Measurements from ENCODE around the gene ODAD2. TPM values are rescaled to one million over a fixed set of nuclear protein-coding genes. Genes with fewer than 3 reads are reported as not detected.
"Not testable (repeated sequence)": the region's sequence is repeated elsewhere in the genome, so short reads cannot be mapped to it uniquely, and the experiment has no call there.

The ODAD2 gene
- total RNA-seq, 2 experiments from 2014 or later = not detected

- Mint-ChIP-seq H3K4me3 (peak overlapping the region; percentile 91), H3K36me3 (ENCODE audit: low read depth) (no peaks in the 10 kb centered on the region), H3K27ac (no peak overlapping the region), H3K4me1 (ENCODE audit: low read depth) (peaks cover 16% of the 10 kb centered on the region), H3K27me3 (peaks cover 63% of the 10 kb centered on the region), H3K9me3 (no peaks in the 10 kb centered on the region)
- TF ChIP-seq CTCF (IDR thresholded peaks at IDR 0.05) = no peak
- H3K4me1 ChIP-seq (ENCODE audit: insufficient read depth, low read length) = peaks cover 11% of the 10 kb centered on the region
- H3K36me3 ChIP-seq (ENCODE audit: insufficient read depth, low read length) = no peaks in the 10 kb centered on the region
- DNase-seq (peak in 7 of 14 experiments; percentile 2 to 35 (median 5)), ATAC-seq (ENCODE audit: poor library complexity) (peak; percentile 46)
- H3K9me3 ChIP-seq (ENCODE audit: control insufficient read depth in 1 of 2, insufficient read depth in 1 of 2, low read length in 2 of 2) = no peaks in the 10 kb centered on the region
- intact Hi-C loops (cut with DNase I, micrococcal nuclease) = no loop called here
- ChIA-PET CTCF (no interaction called here), POLR2A (no interaction called here)
- peaks cover 24 to 49% of the 10 kb centered on the region in 2 experiments for H3K27me3 ChIP-seq (ENCODE audit: control insufficient read depth in 1 of 2, insufficient read depth in 2 of 2, low read length in 2 of 2)
- no peak overlapping the region for H3K27ac ChIP-seq (ENCODE audit: low read depth in 1 of 2, low read length in 2 of 2)
- H3K4me3 ChIP-seq (ENCODE audit: low read length) = peak overlapping the region; percentile 54
Measured at GRCh38 chr10:27998178-27998953, 513 bp downstream of the ODAD2 start.

DNA sequence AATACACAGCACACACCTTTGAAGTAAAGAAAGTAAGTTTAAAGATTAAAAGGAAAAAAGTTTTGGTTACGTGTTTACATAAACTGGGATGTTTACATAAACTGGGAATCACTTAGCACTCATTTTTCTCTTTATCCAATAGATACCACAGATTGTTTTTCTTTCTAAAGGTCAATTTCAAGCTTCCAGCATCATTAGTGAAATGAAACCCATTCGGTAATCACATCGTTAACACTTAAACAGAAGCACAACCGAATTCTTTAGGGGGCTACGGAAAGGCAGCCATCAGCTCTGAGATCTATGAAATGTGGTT, 1.1 kb downstream of the ODAD2 start:
- H3K4me1 ChIP-seq (ENCODE audit: insufficient read depth, low read length) = peaks cover 11% of the 10 kb centered on the region
- no peaks in the 10 kb centered on the region for H3K9me3 ChIP-seq (ENCODE audit: control insufficient read depth in 1 of 2, insufficient read depth in 1 of 2, low read length in 2 of 2)
- Mint-ChIP-seq H3K4me1 (ENCODE audit: low read depth) (peaks cover 16% of the 10 kb centered on the region), H3K27ac (no peak overlapping the region), H3K36me3 (ENCODE audit: low read depth) (no peaks in the 10 kb centered on the region), H3K4me3 (peak overlapping the region; percentile 91), H3K27me3 (peaks cover 59% of the 10 kb centered on the region), H3K9me3 (no peaks in the 10 kb centered on the region)
- peak overlapping the region; percentile 54 for H3K4me3 ChIP-seq (ENCODE audit: low read length)
- no peaks in the 10 kb centered on the region for H3K36me3 ChIP-seq (ENCODE audit: insufficient read depth, low read length)
- TF ChIP-seq CTCF (IDR thresholded peaks at IDR 0.05) = no peak
- no peak for DNase-seq
- ChIA-PET POLR2A (no interaction called here), CTCF (no interaction called here)
- ATAC-seq (ENCODE audit: poor library complexity) = no peak
- peaks cover 24 to 43% of the 10 kb centered on the region in 2 experiments for H3K27me3 ChIP-seq (ENCODE audit: control insufficient read depth in 1 of 2, insufficient read depth in 2 of 2, low read length in 2 of 2)
- intact Hi-C loops (cut with DNase I, micrococcal nuclease) = no loop called here
- H3K27ac ChIP-seq (ENCODE audit: low read depth in 1 of 2, low read length in 2 of 2) = no peak overlapping the region

DNA sequence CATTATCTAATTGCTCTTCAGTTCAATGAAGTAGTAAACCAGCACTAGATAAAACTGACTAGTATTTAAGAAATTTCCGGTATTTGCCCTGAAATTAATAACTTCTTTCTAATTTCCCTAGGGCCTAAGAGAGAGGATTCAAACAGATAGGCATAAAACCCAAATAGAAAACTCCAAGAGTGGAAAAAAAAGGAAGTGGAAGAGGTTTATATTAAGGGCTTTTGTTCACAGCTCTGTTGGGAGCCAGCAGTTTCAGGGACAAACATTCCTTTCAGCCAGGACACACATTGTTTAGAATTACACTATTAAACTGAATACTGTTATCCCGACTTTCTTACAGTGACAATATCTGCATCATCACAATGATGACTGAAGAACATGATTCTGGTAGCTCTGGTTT, 3.6 kb downstream of the ODAD2 start:
- H3K9me3 Mint-ChIP-seq = no peaks in the 10 kb centered on the region
- DNase-seq (no peak), ATAC-seq (ENCODE audit: poor library complexity) (no peak)
- Histone ChIP-seq H3K27me3 (ENCODE audit: control insufficient read depth in 1 of 2, insufficient read depth in 2 of 2, low read length in 2 of 2) (peaks cover 17 to 27% of the 10 kb centered on the region in 2 experiments), H3K4me3 (ENCODE audit: low read length) (no peak overlapping the region), H3K9me3 (ENCODE audit: control insufficient read depth in 1 of 2, insufficient read depth in 1 of 2, low read length in 2 of 2) (no peaks in the 10 kb centered on the region), H3K27ac (ENCODE audit: low read depth in 1 of 2, low read length in 2 of 2) (no peak overlapping the region), H3K4me1 (ENCODE audit: insufficient read depth, low read length) (peaks cover 11% of the 10 kb centered on the region), H3K36me3 (ENCODE audit: insufficient read depth, low read length) (no peaks in the 10 kb centered on the region)
- peaks cover 16% of the 10 kb centered on the region for H3K4me1 Mint-ChIP-seq (ENCODE audit: low read depth)
- no peak overlapping the region for H3K27ac Mint-ChIP-seq
- H3K4me3 Mint-ChIP-seq = no peak overlapping the region
- ChIA-PET CTCF (no interaction called here), POLR2A (no interaction called here)
- intact Hi-C loops (cut with DNase I, micrococcal nuclease) = no loop called here
- H3K27me3 Mint-ChIP-seq = peaks cover 52% of the 10 kb centered on the region
- no peaks in the 10 kb centered on the region for H3K36me3 Mint-ChIP-seq (ENCODE audit: low read depth)
- no peak for TF ChIP-seq CTCF (IDR thresholded peaks at IDR 0.05)

DNA sequence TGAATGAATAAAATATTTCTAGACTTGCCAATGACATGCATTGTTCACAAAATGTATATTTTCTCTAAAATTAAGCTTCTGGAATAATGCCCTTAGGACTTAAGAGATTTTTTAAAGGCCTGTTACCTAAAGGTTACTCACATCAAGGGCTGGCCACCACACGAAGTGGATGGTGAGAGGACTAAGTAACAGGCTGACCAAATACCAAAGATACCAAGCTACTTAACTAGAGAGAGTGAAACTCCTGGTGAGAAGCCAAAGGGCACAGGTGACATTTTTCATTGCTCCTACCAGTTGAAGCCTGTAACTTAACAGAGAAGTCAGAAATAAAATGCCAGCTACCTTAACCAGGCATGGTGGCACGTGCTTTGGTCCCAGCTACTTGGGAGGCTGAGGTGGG, 9.5 kb downstream of the ODAD2 start:
- intact Hi-C loops (cut with DNase I, micrococcal nuclease); H3K4me1 ChIP-seq (ENCODE audit: insufficient read depth, low read length); H3K4me3 Mint-ChIP-seq; H3K36me3 ChIP-seq (ENCODE audit: insufficient read depth, low read length); H3K4me1 Mint-ChIP-seq (ENCODE audit: low read depth); H3K9me3 ChIP-seq (ENCODE audit: control insufficient read depth in 1 of 2, insufficient read depth in 1 of 2, low read length in 2 of 2); H3K27ac Mint-ChIP-seq; CTCF ChIA-PET; H3K27ac ChIP-seq (ENCODE audit: low read depth in 1 of 2, low read length in 2 of 2); DNase-seq; H3K4me3 ChIP-seq (ENCODE audit: low read length); ATAC-seq (ENCODE audit: poor library complexity); H3K9me3 Mint-ChIP-seq; H3K27me3 ChIP-seq (ENCODE audit: control insufficient read depth in 1 of 2, insufficient read depth in 2 of 2, low read length in 2 of 2); POLR2A ChIA-PET; H3K36me3 Mint-ChIP-seq (ENCODE audit: low read depth): not testable (repeated sequence)
- peaks cover 21% of the 10 kb centered on the region for H3K27me3 Mint-ChIP-seq

All from CD4-positive, alpha-beta T cell (primary cell).